ENCODE data around the gene GALE. TPM values are rescaled to one million over a fixed set of nuclear protein-coding genes. Genes with fewer than 3 reads are reported as not detected.
A peak's percentile ranks its signal among the peaks of the same experiment; 100 is the strongest.

Gene GALE
- total and polyA plus RNA-seq, 2 of the 13 experiments (the other 11 are each of a cell fraction or from before 2014, with no cell fraction given): 85.2 to 88.4 TPM

DNA sequence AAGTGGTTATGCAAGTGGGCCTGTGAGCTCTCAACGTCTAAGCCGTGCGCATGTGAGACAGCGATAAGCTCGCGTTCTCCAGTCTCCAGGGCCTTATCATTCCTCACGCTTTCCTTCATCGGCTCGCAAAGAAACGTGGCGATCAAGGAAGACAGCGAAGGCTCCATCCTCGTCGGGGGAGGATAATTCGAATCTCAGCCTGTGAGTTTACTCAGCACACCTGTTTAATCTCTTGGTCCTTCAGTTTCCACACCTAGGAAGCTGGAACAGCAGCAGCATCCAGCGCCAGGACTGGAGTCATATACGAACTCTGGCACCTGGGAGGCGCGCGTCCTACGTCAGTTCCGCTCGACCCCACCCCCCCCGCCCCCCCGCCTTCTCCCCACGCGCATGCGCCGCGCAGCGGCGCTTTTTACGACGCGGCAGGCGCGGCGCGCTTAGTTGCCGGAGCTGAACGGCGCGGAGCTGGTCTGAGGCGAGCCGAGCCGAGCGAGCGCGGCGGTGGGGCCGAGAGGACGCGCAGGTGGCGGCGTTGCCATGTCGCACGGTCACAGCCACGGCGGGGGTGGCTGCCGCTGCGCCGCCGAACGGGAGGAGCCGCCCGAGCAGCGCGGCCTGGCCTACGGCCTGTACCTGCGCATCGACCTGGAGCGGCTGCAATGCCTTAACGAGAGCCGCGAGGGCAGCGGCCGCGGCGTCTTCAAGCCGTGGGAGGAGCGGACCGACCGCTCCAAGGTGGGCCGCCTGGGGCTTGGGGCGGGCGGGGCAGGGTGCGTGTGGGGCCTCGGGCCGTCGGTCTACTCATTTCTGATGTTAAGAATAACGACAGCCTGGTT lies 22.4 kb downstream of the GALE start, which contains the start of gene PITHD1 (continued):
- TF ChIP-seq, protein P1, sequence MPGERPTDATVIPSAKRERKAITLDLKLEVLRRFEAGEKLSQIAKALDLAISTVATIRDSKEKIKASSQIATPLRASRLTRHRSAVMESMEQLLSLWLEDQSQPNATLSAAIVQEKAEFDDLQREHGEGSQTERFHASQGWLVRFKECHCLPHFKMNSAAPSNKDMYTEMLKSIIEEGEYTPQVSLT (CRISPR knock-in tag; IDR thresholded peaks at IDR 0.05; ENCODE audit: borderline replicate concordance, low read depth): no peak; the same call in 1 of the 2 replicates
- TF ChIP-seq HDAC1 (CRISPR knock-in tag; IDR thresholded peaks at IDR 0.05) (peak; percentile 89), ATRX (CRISPR knock-in tag; IDR thresholded peaks at IDR 0.05; ENCODE audit: borderline replicate concordance) (no peak), NFYB (CRISPR knock-in tag; IDR thresholded peaks at IDR 0.05) (0 out of 2 replicates have a peak, but pooled peaks have one; percentile 23), STAT5B (CRISPR knock-in tag; IDR thresholded peaks at IDR 0.05) (no peak), ZKSCAN5 (CRISPR knock-in tag; IDR thresholded peaks at IDR 0.05) (no peak), GPN1 (CRISPR knock-in tag; IDR thresholded peaks at IDR 0.05; ENCODE audit: borderline replicate concordance) (no peak), SIX4 (CRISPR knock-in tag; IDR thresholded peaks at IDR 0.05) (no peak), RBFOX2 (IDR thresholded peaks at IDR 0.05; ENCODE audit: low read depth, low read length) (peak; percentile 91), HMGA1 (CRISPR knock-in tag; conservative IDR thresholded peaks at IDR 0.05) (no peak), SMAD3 (CRISPR knock-in tag; IDR thresholded peaks at IDR 0.05) (peak; percentile 87; the same call in 1 of the 2 replicates), HNRNPK (IDR thresholded peaks at IDR 0.05; ENCODE audit: low read depth, low read length, poor library complexity, severe bottlenecking) (peak; percentile 26), NR2C2 (CRISPR knock-in tag; IDR thresholded peaks at IDR 0.05; ENCODE audit: borderline replicate concordance) (peak; percentile 59; the same call in 1 of the 2 replicates), ZFAT (CRISPR knock-in tag; conservative IDR thresholded peaks at IDR 0.05) (no peak), TAF15 (IDR thresholded peaks at IDR 0.05; ENCODE audit: low read depth, low read length, poor library complexity, severe bottlenecking) (no peak), ZNF292 (CRISPR knock-in tag; IDR thresholded peaks at IDR 0.05; ENCODE audit: borderline replicate concordance, low read depth) (no peak), HHEX (CRISPR knock-in tag; IDR thresholded peaks at IDR 0.05) (no peak), ZNF761 (CRISPR knock-in tag; conservative IDR thresholded peaks at IDR 0.05) (0 out of 2 replicates have a peak, but pooled peaks have one; percentile 4)
- TF ChIP-seq, protein P2, sequence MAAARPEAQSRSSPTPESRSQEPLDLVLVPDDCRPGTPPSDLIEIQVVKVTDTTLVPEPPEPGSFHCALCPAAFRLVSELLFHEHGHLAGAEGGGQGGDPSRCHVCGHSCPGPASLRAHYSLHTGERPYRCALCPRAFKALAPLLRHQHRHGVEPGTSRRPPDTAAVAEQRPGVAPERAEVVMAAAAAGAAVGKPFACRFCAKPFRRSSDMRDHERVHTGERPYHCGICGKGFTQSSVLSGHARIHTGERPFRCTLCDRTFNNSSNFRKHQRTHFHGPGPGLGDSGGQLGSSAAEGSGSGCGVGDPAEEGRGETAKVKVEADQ (CRISPR knock-in tag; IDR thresholded peaks at IDR 0.05; ENCODE audit: borderline replicate concordance): no peak
- TF ChIP-seq, protein P3, sequence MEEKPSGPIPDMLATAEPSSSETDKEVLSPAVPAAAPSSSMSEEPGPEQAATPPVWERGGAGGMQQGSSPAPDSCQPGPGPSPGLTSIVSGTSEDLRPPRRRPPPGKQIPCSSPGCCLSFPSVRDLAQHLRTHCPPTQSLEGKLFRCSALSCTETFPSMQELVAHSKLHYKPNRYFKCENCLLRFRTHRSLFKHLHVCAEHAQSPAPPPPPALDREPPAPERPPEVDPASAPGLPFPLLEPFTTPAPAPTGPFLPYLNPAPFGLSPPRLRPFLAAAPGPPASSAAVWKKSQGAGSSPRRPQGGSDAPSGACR (CRISPR knock-in tag; IDR thresholded peaks at IDR 0.05): no peak
- TF ChIP-seq, protein P4, sequence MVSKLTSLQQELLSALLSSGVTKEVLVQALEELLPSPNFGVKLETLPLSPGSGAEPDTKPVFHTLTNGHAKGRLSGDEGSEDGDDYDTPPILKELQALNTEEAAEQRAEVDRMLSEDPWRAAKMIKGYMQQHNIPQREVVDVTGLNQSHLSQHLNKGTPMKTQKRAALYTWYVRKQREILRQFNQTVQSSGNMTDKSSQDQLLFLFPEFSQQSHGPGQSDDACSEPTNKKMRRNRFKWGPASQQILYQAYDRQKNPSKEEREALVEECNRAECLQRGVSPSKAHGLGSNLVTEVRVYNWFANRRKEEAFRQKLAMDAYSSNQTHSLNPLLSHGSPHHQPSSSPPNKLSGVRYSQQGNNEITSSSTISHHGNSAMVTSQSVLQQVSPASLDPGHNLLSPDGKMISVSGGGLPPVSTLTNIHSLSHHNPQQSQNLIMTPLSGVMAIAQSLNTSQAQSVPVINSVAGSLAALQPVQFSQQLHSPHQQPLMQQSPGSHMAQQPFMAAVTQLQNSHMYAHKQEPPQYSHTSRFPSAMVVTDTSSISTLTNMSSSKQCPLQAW (CRISPR knock-in tag; IDR thresholded peaks at IDR 0.05): peak; percentile 76; the same call in 1 of the 2 replicates
- TF ChIP-seq, protein P5, sequence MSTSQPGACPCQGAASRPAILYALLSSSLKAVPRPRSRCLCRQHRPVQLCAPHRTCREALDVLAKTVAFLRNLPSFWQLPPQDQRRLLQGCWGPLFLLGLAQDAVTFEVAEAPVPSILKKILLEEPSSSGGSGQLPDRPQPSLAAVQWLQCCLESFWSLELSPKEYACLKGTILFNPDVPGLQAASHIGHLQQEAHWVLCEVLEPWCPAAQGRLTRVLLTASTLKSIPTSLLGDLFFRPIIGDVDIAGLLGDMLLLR (CRISPR knock-in tag; IDR thresholded peaks at IDR 0.05): peak; percentile 30; the same call in 1 of the 2 replicates
- TF ChIP-seq, protein P6, sequence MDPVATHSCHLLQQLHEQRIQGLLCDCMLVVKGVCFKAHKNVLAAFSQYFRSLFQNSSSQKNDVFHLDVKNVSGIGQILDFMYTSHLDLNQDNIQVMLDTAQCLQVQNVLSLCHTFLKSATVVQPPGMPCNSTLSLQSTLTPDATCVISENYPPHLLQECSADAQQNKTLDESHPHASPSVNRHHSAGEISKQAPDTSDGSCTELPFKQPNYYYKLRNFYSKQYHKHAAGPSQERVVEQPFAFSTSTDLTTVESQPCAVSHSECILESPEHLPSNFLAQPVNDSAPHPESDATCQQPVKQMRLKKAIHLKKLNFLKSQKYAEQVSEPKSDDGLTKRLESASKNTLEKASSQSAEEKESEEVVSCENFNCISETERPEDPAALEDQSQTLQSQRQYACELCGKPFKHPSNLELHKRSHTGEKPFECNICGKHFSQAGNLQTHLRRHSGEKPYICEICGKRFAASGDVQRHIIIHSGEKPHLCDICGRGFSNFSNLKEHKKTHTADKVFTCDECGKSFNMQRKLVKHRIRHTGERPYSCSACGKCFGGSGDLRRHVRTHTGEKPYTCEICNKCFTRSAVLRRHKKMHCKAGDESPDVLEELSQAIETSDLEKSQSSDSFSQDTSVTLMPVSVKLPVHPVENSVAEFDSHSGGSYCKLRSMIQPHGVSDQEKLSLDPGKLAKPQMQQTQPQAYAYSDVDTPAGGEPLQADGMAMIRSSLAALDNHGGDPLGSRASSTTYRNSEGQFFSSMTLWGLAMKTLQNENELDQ (CRISPR knock-in tag; IDR thresholded peaks at IDR 0.05; ENCODE audit: borderline replicate concordance): no peak
